Measurements from ENCODE around the gene NEK9.

The NEK9 gene

DNA sequence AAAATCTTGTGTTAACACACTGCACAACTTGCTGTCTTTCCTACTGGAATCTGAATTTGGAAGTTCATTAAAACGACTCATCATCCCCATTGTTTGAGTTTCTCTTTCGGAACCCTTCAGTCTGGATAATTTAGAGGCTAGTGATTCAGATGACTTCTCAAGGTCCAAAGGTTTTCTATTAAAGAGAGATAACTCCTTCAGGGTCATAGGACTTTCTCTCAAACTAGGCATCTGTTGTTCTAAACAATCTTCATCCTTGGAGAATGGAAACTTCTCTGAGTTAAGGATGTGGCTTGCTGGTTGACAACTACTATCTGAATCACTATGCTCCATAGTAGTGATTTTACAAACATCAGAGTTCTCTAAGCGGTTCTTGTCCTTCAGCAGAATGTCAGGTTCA is 79.9 kb downstream of the NEK9 start:
- in situ Hi-C loops (cut with MboI; ENCODE audit: low sequenced_read_pairs), result no loop called here

DNA sequence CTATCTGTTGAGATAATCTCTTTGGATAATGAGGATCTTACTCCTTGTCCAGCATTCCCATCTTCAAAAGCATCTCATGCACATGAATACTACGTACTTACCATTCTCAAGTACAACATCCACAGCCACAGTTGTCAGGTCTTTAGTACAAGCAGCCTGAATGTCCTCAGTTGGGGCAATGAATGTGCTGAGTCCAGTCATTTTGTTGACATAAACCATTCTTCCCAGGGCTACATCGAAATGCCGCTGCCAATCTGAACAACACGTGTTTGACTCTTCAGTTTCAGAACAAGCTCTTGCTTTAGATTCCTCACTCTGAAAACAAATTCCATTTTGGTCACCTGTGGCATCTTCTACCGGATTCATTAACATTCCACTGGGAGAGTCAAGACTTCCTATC is 80.6 kb downstream of the NEK9 start:
- in situ Hi-C loops (cut with MboI; ENCODE audit: low sequenced_read_pairs), result no loop called here

DNA sequence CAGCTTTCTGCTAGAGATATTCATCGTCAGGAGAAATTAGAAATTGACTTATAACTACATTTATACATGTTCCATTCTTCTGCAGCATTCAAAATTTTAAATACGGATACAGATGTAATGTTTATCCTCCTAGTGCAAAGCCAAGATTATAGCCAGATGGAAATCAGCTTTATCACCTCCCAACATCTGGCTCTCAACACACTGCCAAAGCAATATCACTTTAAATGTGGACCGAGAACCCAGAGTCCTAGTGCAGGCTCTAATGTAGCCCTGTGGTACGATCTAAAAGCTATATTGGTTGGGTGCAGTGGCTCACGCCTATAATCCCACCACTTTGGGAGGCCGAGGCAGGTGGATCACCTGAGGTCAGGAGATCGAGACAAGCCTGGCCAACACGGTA is 82.1 kb downstream of the NEK9 start:
- in situ Hi-C loops (cut with MboI; ENCODE audit: low sequenced_read_pairs), result no loop called here

DNA sequence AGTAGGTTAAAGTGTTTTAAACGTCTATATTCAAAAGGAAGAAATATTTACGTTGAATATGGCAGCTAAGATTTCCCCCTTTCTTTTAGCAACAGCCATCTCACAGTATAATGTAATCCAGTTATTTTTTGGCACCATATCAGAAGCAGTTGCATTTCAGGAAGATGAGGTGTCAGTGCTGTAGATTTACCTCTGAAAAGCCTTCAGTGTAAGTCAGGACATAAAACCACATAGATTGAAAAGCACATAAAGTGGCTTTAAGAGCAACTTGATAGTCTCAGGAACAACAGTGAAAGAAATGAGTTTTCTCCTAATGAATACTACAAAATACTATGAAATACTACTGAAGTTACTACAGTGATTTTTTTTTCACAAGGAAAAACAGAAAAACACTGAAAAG is 82.5 kb downstream of the NEK9 start:
- in situ Hi-C loops (cut with MboI; ENCODE audit: low sequenced_read_pairs), result no loop called here

DNA sequence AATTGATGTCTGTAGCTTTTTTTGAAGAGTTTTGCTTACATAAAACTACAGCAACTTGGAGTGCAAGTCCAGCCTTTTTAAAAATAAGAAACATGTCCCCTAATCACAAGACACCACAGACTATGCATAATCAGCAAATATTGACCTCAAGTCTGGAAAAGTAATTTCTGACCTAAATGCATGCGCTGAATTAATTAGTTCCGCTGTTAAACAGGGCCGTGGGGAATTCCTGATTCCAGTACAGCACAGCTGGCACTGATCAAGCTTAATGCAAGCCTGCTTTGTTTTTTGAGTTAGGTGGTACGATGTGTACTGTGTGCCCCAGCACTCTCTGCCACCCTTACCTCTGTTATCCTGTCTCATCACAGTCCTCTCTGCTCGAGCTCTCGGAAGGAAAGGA is 84.8 kb downstream of the NEK9 start:
- in situ Hi-C loops (cut with MboI; ENCODE audit: low sequenced_read_pairs), result no loop called here

DNA sequence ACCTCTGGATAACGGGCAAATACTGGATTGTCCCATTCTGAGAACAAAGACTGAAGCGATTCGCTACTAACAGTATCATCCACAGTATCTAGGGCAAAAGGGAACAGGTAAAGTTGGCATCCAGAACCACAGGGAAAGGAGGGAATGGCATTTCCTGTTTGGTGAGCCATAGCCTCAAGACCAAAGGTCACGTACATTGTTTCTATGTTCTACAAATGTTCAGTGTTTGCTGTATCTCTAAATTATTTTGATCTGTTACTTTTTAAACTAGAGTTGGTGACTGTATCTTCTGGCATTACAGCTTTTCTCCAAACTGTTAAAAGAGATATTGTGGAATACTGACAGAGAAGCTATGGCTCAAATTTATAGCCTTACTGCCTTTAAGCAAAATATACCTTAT is 85.2 kb downstream of the NEK9 start:
- in situ Hi-C loops (cut with MboI; ENCODE audit: low sequenced_read_pairs), result no loop called here

DNA sequence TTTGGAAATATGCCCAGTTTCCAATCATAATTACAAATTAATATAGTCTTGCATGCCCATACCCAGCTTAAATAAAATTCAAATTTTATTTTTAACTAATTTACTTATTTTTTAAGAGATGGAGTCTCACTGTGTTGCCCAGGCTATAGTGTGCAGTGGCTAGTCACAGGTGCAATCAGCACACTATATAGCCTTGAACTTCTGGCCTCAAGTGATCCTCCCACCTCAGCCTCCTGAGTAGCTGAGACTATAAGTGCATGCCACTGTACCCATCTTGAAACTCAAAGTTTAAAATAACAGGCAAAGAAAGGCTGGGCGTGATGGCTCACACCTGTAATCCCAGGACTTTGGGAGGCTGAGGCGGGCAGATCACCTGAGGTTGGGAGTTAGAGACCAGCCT is 85.9 kb downstream of the NEK9 start:
- in situ Hi-C loops (cut with MboI; ENCODE audit: low sequenced_read_pairs), result no loop called here

DNA sequence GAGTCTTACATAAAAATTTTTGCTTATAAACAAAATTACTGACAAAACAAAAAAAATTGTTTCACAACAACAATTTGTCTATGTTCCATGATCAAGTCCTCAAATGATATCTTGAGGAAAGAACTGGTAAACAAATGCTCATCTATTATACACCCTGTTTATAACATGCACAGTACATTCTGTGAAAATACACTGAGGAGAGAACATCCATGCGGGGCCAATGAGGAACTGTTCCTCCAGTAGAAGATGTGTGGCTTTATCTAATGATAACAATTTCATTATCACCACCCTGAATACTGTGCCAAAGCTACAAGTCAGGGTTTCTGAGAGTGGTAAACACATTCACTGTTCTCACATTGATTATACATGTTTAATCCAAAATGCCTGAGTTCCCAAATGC is 86.3 kb downstream of the NEK9 start:
- in situ Hi-C loops (cut with MboI; ENCODE audit: low sequenced_read_pairs), result no loop called here

DNA sequence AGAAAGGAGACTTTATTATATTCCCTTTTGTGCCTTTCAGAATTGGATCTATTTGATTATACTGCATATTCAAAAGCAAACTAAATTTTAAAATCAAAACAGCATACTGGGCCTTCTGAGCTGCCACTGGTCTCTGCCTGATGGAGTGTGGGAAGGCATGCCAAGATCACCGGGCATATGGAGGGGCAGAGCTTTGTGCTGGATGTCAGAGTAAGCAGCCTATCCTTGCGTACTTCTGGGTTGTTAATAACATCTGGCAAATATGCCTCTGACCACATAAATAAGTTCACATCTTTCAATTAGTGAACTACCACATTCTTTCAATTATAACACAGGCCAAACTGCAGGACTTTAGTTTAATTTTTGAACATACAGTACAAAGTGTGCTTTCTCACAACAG is 93.9 kb downstream of the NEK9 start:
- in situ Hi-C loops (cut with MboI; ENCODE audit: low sequenced_read_pairs), result no loop called here

DNA sequence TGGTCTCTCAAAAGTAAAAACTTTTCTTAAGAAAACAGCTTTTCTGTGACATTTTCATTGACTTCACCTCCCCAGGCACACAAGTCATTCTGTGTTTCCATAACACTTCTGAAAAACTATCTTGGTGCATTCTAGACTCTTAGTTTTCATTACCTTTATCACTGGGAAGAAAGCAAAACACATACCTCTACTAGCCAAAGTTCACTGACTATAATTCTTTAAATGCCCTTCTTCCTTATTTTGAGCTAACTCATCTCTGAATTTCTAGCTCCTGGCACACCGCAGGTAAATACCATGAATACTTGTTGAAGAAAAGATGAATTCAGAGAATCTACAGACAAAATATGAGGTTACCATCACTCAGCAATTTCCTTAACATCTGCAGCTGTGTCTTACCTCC is 96.7 kb downstream of the NEK9 start:
- in situ Hi-C loops (cut with MboI; ENCODE audit: low sequenced_read_pairs), result no loop called here
